SK-N-SH treated with all-trans-retinoic acid at 6 μM for 48 hours (cell line): ENCODE measurements around the gene TOP3A.

Experiments used
- ATAC-seq: fragments of 200-7000 bp; cut with Tn5 transposase; 3 replicates; pipeline ENCODE4 v1.9.1; 2020; ENCODE audit warnings: mild to moderate bottlenecking, moderate library complexity
- BACH2 ChIP-seq: fragments of 250-450 bp; sonication (Bioruptor Pico); IDR thresholded peaks from 2 replicates; pipeline ENCODE4 v1.9.0; 2021; ENCODE audit warnings: mild to moderate bottlenecking, borderline replicate concordance
- CSDC2 ChIP-seq: fragments of 250-450 bp; sonication (Bioruptor Pico); IDR thresholded peaks from 2 replicates; pipeline ENCODE4 v1.5.0; 2020; ENCODE audit warnings: mild to moderate bottlenecking, moderate library complexity
- ESRRG ChIP-seq: fragments of 250-450 bp; sonication (Bioruptor Pico); IDR thresholded peaks from 2 replicates; pipeline ENCODE4 v1.6.1; 2021; ENCODE audit warnings: mild to moderate bottlenecking
- GLIS3 ChIP-seq: fragments of 250-450 bp; sonication (Bioruptor Pico); IDR thresholded peaks from 2 replicates; pipeline ENCODE4 v1.5.0; 2020; ENCODE audit warnings: mild to moderate bottlenecking, moderate library complexity
- ISL1 ChIP-seq: fragments of 250-450 bp; sonication (Bioruptor Pico); IDR thresholded peaks from 2 replicates; pipeline ENCODE4 v2.1.2; 2022; ENCODE audit warnings: mild to moderate bottlenecking, moderate library complexity
- OSR1 ChIP-seq: fragments of 250-450 bp; sonication (Bioruptor Pico); IDR thresholded peaks from 2 replicates; pipeline ENCODE4 v1.8.0; 2022; ENCODE audit warnings: moderate library complexity, mild to moderate bottlenecking, inconsistent platforms
- PATZ1 ChIP-seq: fragments of 250-450 bp; sonication (Bioruptor Pico); IDR thresholded peaks from 2 replicates; pipeline ENCODE4 v1.8.0; 2020; ENCODE audit warnings: mild to moderate bottlenecking, moderate library complexity, borderline replicate concordance
- POU6F1 ChIP-seq: fragments of 250-450 bp; sonication (Bioruptor Pico); IDR thresholded peaks from 2 replicates; pipeline ENCODE4 v1.8.0; 2021; ENCODE audit warnings: low read depth, mild to moderate bottlenecking, moderate library complexity, borderline replicate concordance
- PPARA ChIP-seq: fragments of 250-450 bp; sonication (Bioruptor Pico); IDR thresholded peaks from 2 replicates; pipeline ENCODE4 v1.5.0; 2020; ENCODE audit warnings: mild to moderate bottlenecking, borderline replicate concordance
- RARB ChIP-seq: fragments of 250-450 bp; sonication (Bioruptor Pico); IDR thresholded peaks from 2 replicates; pipeline ENCODE4 v1.8.0; 2021; ENCODE audit warnings: mild to moderate bottlenecking, moderate library complexity
- SNAI2 ChIP-seq: fragments of 250-450 bp; sonication (Bioruptor Pico); IDR thresholded peaks from 2 replicates; pipeline ENCODE4 v1.5.0; 2020; ENCODE audit warnings: mild to moderate bottlenecking, moderate library complexity
- TCF4 ChIP-seq: fragments of 250-450 bp; sonication (Bioruptor Pico); IDR thresholded peaks from 2 replicates; pipeline ENCODE4 v1.8.0; 2021; ENCODE audit warnings: mild to moderate bottlenecking, moderate library complexity, borderline replicate concordance
- TOX ChIP-seq: fragments of 250-450 bp; sonication (Bioruptor Pico); IDR thresholded peaks from 2 replicates; pipeline ENCODE4 v1.8.0; 2021; ENCODE audit warnings: mild to moderate bottlenecking, moderate library complexity, borderline replicate concordance
- TSHZ2 ChIP-seq: fragments of 250-450 bp; sonication (Bioruptor Pico); IDR thresholded peaks from 2 replicates; pipeline ENCODE4 v1.5.0; 2020; ENCODE audit warnings: mild to moderate bottlenecking, moderate library complexity
- ZC3H10 ChIP-seq: fragments of 250-450 bp; sonication (Bioruptor Pico); IDR thresholded peaks from 2 replicates; pipeline ENCODE4 v1.5.1; 2021; ENCODE audit warnings: mild to moderate bottlenecking, moderate library complexity
- ZFP3 ChIP-seq: fragments of 250-450 bp; sonication (Bioruptor Pico); IDR thresholded peaks from 2 replicates; pipeline ENCODE4 v1.5.0; 2020; ENCODE audit warnings: mild to moderate bottlenecking, moderate library complexity
- ZFP30 ChIP-seq: fragments of 450-650 bp; formaldehyde crosslinking; IDR thresholded peaks from 2 replicates; pipeline ENCODE4 v1.5.0; 2022; ENCODE audit warnings: mild to moderate bottlenecking, moderate library complexity
- ZNF70 ChIP-seq: fragments of 450-650 bp; formaldehyde crosslinking; IDR thresholded peaks from 2 replicates; pipeline ENCODE4 v1.5.0; 2020; ENCODE audit warnings: mild to moderate bottlenecking, moderate library complexity

TOP3A gene

GRCh38 chr17:18267927-18268711 is 46.7 kb downstream of the TOP3A start:
- peak; percentile 45 for ATAC-seq
- no peak for TF ChIP-seq PPARA
- no peak for TF ChIP-seq BACH2 (CRISPR knock-in tag)
- no peak for TF ChIP-seq ZFP30 (CRISPR knock-in tag)
- TF ChIP-seq POU6F1 (CRISPR knock-in tag), result no peak
- TF ChIP-seq ISL1, result no peak
- TF ChIP-seq TOX (CRISPR knock-in tag), result no peak
- no peak for TF ChIP-seq OSR1 (CRISPR knock-in tag)
- TF ChIP-seq GLIS3, result no peak
- no peak for TF ChIP-seq ESRRG (CRISPR knock-in tag)
- TF ChIP-seq RARB (CRISPR knock-in tag), result no peak
- no peak for TF ChIP-seq ZFP3 (CRISPR knock-in tag)
- TF ChIP-seq PATZ1 (CRISPR knock-in tag), result no peak
- no peak for TF ChIP-seq TSHZ2 (CRISPR knock-in tag)
- no peak for TF ChIP-seq ZNF70
- TF ChIP-seq TCF4, result no peak
- TF ChIP-seq ZC3H10, result no peak
- no peak for TF ChIP-seq SNAI2 (CRISPR knock-in tag)

GRCh38 chr17:18267366-18267765 is 47.4 kb downstream of the TOP3A start:
- ATAC-seq, result no peak; the same call in 2 of the 3 replicates

GRCh38 chr17:18263885-18264682 is 50.7 kb downstream of the TOP3A start:
- TF ChIP-seq PATZ1 (CRISPR knock-in tag) (no peak), ZFP3 (CRISPR knock-in tag) (no peak), TSHZ2 (CRISPR knock-in tag) (no peak), ZFP30 (CRISPR knock-in tag) (no peak), CSDC2 (no peak), TCF4 (no peak), BACH2 (CRISPR knock-in tag) (no peak)
- ATAC-seq, result no peak

More at GRCh38 chr17:18267366-18267765, 47.4 kb downstream of the TOP3A start:
- TF ChIP-seq PPARA (no peak), ISL1 (no peak), GLIS3 (no peak), TOX (CRISPR knock-in tag) (no peak), CSDC2 (no peak)
- TF ChIP-seq, all 23 proteins: peak for 0
